PC-9 (cell line): ENCODE measurements around the gene ITCH. TPM values are rescaled to one million over a fixed set of nuclear protein-coding genes. Genes with fewer than 3 reads are reported as not detected.
A peak's percentile ranks its signal among the peaks of the same experiment; 100 is the strongest.
"Not testable (repeated sequence)": the region's sequence is repeated elsewhere in the genome, so short reads cannot be mapped to it uniquely, and the experiment has no call there.

Experiments used
- BruUV-seq: library from RNA; stranded (reverse); fragments of 400-500 nt; replicated peaks from 2 replicates; lab custom pipeline; 2021; lab: Mats Ljungman, UMichigan
- CTCF ChIA-PET: fragments of 300-600 bp; sonication (Branson Sonifier 250); formaldehyde crosslinking; loops from one replicate; lab custom pipeline; 2022; ENCODE audit warnings: antibody characterized with exemption; lab: Charles Lee
- POLR2A ChIA-PET: fragments of 300-600 bp; sonication (Branson Sonifier 250); formaldehyde crosslinking; loops from one replicate; lab custom pipeline; 2022; ENCODE audit warnings: antibody characterized with exemption; ENCODE audit not compliant: unreplicated experiment; lab: Charles Lee
- DNase-seq, 2 experiments: peaks; one replicate each; pipeline versions ENCODE4 v3.0.0 to v3.0.0-alpha.2; 2015 to 2022; ENCODE audit warnings: mixed read lengths in 1 of 2
- H2AFZ ChIP-seq: fragments of 200-600 bp; sonication (generic); 2 replicates; pipeline ENCODE4 v1.8.1; 2017; ENCODE audit warnings: antibody characterized with exemption
- H3F3A ChIP-seq: fragments of 200-600 bp; sonication (generic); 2 replicates; pipeline ENCODE4 v1.8.1; 2017; ENCODE audit warnings: antibody characterized with exemption, mild to moderate bottlenecking, low read depth; ENCODE audit not compliant: insufficient read depth
- H3K27ac ChIP-seq: fragments of 200-600 bp; sonication (generic); 2 replicates; pipeline ENCODE4 v1.6.1; 2016; ENCODE audit warnings: mixed run types
- H3K27me3 ChIP-seq: fragments of 200-600 bp; sonication (generic); 2 replicates; pipeline ENCODE4 v1.6.1; 2016; ENCODE audit warnings: low read depth, mixed run types; ENCODE audit not compliant: insufficient read depth
- H3K36me3 ChIP-seq: fragments of 200-600 bp; sonication (generic); 2 replicates; pipeline ENCODE4 v1.6.1; 2016; ENCODE audit warnings: low read depth, mixed run types
- H3K4me1 ChIP-seq: fragments of 200-600 bp; sonication (generic); replicated peaks from 2 replicates; pipeline ENCODE4 v1.6.1; 2016; ENCODE audit warnings: mixed run types; ENCODE audit not compliant: insufficient read depth
- H3K4me2 ChIP-seq: fragments of 200-600 bp; sonication (generic); 2 replicates; pipeline ENCODE4 v1.6.1; 2017; ENCODE audit warnings: mixed run types
- H3K4me3 ChIP-seq: fragments of 200-600 bp; sonication (generic); 2 replicates; pipeline ENCODE4 v1.6.1; 2016; ENCODE audit warnings: mixed run types
- H3K79me2 ChIP-seq: fragments of 200-600 bp; sonication (generic); 2 replicates; pipeline ENCODE4 v1.6.1; 2017; ENCODE audit warnings: low read depth, mixed run types
- H3K9me2 ChIP-seq: fragments of 200-600 bp; sonication (generic); 2 replicates; pipeline ENCODE4 v1.8.1; 2017; ENCODE audit warnings: mild to moderate bottlenecking; ENCODE audit not compliant: insufficient read depth
- H3K9me3 ChIP-seq: fragments of 200-600 bp; sonication (generic); 2 replicates; pipeline ENCODE4 v1.8.1; 2016; ENCODE audit warnings: low read depth; ENCODE audit not compliant: insufficient read depth
- H4K20me1 ChIP-seq: fragments of 200-600 bp; sonication (generic); 2 replicates; pipeline ENCODE4 v1.8.1; 2017; ENCODE audit not compliant: insufficient read depth
- CTCF ChIP-seq: fragments of 200-600 bp; sonication (generic); conservative IDR thresholded peaks from 2 replicates; pipeline ENCODE4 v1.6.1; 2017; ENCODE audit warnings: mixed run types, antibody characterized with exemption, mild to moderate bottlenecking, moderate library complexity
- EZH2 ChIP-seq: fragments of 200-600 bp; sonication (generic); IDR thresholded peaks from 2 replicates; pipeline ENCODE4 v1.8.0; 2017; ENCODE audit warnings: antibody characterized with exemption, low read depth
- intact Hi-C: fragments of 100-400 bp; cut with micrococcal nuclease; formaldehyde crosslinking; loops from one replicate; pipeline ENCODE4 v1.10.0; 2022; ENCODE audit not compliant: unreplicated experiment
- total RNA-seq: library from RNA; stranded (reverse); gene quantifications from 2 replicates; pipeline ENCODE4 v1.2.3, GENCODE V29; 2021

Gene ITCH
- total RNA-seq, 1 experiment from 2014 or later, result 144 TPM

DNA sequence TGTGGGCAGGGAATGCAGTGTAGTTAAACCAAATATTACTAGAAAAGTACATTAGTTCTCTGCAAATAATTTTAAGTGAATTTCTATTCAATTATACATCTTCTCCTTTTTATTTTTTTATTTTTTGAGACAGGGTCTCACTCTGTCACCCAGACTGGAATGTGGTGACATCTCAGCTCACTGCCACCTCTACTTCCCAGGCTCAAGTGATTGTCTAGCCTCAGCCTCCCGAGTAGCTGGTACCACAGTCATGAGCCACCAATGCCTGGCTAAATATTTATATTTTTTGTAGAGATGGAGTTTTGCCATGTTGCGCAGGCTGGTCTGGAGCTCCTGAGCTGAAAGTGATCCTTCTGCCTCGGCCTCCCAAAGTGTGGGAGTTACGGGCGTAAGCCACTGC, 76.1 kb downstream of the ITCH start:
- BruUV-seq, result no TSS peak
- Histone ChIP-seq H4K20me1 (peaks cover 20% of the 10 kb centered on the region), H3K4me2 (no peak overlapping the region), H3K79me2 (peaks cover 10% of the 10 kb centered on the region), H3K4me3 (no peak overlapping the region), H2AFZ (no peak overlapping the region), H3K27me3 (no peaks in the 10 kb centered on the region), H3K27ac (no peak overlapping the region), H3K9me2 (no peaks in the 10 kb centered on the region), H3K36me3 (peaks cover 55% of the 10 kb centered on the region), H3K4me1 (no peaks in the 10 kb centered on the region), H3F3A (peaks cover 81% of the 10 kb centered on the region), H3K9me3 (no peaks in the 10 kb centered on the region)
- no peak for TF ChIP-seq CTCF
- TF ChIP-seq EZH2, result no peak
- intact Hi-C loops, result no loop called here
- DNase-seq, result no peak
- ChIA-PET POLR2A (no interaction called here), CTCF (no interaction called here)

GRCh38 chr20:34441423-34441822, 78.3 kb downstream of the ITCH start:
- POLR2A ChIA-PET, H3K27me3 ChIP-seq, H3K9me3 ChIP-seq, H2AFZ ChIP-seq, CTCF ChIA-PET, H3K9me2 ChIP-seq, H3K4me2 ChIP-seq, H3K4me1 ChIP-seq, intact Hi-C loops, H3K79me2 ChIP-seq, BruUV-seq, H3K4me3 ChIP-seq, DNase-seq, H3K27ac ChIP-seq: not testable (repeated sequence)
- Histone ChIP-seq H4K20me1 (peaks cover 20% of the 10 kb centered on the region), H3F3A (peaks cover 88% of the 10 kb centered on the region), H3K36me3 (peaks cover 54% of the 10 kb centered on the region)

DNA sequence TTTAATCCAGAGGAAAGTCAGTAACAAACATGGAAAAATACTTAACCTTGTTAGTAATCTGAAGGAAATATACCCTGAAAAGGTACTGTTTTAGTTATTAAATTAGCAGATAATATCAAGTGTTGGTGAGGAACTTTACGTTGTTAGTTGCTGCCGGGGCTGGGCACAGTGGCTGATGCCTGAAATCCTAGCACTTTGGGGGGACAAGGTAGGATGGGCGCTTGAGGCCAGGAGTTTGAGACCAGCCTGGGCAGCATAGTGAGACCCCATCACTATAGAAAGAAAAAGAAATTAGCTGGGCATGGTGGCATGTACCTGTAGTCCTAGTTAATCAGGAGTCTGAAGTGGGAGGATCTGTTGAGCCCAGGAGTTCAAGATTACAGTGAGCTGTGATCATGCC, 80.5 kb downstream of the ITCH start:
- CTCF ChIA-PET, result no interaction called here
- intact Hi-C loops, result no loop called here
- Histone ChIP-seq H3K4me1 (no peaks in the 10 kb centered on the region), H3K36me3 (peaks cover 68% of the 10 kb centered on the region), H3K9me2 (no peaks in the 10 kb centered on the region), H2AFZ (no peak overlapping the region), H3K79me2 (peaks cover 4% of the 10 kb centered on the region; the same call in 1 of the 2 replicates), H4K20me1 (peaks cover 18% of the 10 kb centered on the region; the same call in 1 of the 2 replicates), H3K4me3 (no peak overlapping the region), H3K27ac (0 out of 2 replicates have a peak overlapping the region, but pooled peaks have one; percentile 21), H3K9me3 (no peaks in the 10 kb centered on the region), H3K27me3 (no peaks in the 10 kb centered on the region), H3F3A (peaks cover 83% of the 10 kb centered on the region), H3K4me2 (no peak overlapping the region)
- POLR2A ChIA-PET, result no interaction called here
- BruUV-seq, result no TSS peak
- no peak for DNase-seq
- no peak for TF ChIP-seq CTCF
- TF ChIP-seq EZH2, result no peak
